Measurements from ENCODE around the gene PLCH2.

PLCH2 gene

DNA sequence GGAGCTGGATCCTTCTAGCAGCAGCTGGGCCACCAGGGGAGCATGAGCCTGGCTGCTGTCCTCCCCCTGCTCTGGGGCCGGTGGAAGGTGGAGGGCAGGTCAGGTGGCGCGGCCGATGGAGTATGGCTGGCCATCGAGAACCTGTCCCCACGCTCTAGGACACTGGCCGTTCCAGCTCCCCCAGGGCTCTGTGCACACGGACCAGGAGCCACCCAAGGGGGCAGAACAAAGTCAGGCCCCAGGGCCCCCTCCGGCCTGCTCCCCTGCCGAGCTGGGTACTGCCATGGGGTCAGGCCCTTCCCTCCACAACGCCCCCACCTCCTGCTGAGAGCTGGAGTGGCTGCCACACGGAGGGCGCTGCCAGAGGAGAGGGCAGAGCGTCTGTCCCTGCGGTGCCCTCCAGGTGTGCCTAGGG, 4.5 kb upstream of the PLCH2 start:
- no peaks in the 10 kb centered on the region for H3K36me3 ChIP-seq (ENCODE audit: control insufficient read depth, insufficient read depth, low read length, severe bottlenecking)
- no peak overlapping the region for H3K9ac ChIP-seq (ENCODE audit: low read length)
- no peaks in the 10 kb centered on the region for H3K9me3 ChIP-seq (ENCODE audit: control insufficient read depth, low read length)

DNA sequence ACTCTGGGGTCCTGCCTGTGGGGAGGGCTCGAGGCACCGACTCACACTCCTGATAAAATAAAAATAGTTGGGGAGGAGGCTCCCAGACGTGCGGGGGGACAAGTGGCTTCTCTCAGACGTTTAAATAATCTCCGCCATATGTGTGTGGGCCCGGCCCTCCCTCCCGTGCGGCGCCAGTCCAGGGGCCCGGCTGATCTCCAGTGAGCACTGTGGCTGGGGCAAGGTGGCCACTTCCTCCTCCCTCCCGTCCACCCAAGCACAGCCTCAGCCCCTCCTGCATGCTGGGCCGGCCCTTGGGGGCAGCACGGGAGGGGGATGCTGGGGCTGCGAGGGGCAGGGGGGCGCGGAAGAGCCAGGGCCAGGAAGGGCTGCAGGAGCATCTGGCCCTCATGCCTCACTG, 4.0 kb upstream of the PLCH2 start:
- Histone ChIP-seq H3K36me3 (ENCODE audit: control insufficient read depth, insufficient read depth, low read length, severe bottlenecking) (no peaks in the 10 kb centered on the region), H3K27me3 (replicated peaks; ENCODE audit: control insufficient read depth, insufficient read depth, low read length) (peaks cover 26% of the 10 kb centered on the region), H3K4me3 (ENCODE audit: low read length) (no peak overlapping the region), H3K9me3 (ENCODE audit: control insufficient read depth, low read length) (no peaks in the 10 kb centered on the region), H3K4me1 (ENCODE audit: control insufficient read depth, insufficient read depth, low read length) (peaks cover 7% of the 10 kb centered on the region), H3K9ac (ENCODE audit: low read length) (no peak overlapping the region)
- DNase-seq (ENCODE audit: low read depth), result no peak

More for the DNA sequence above, 4.5 kb upstream of the PLCH2 start:
- peaks cover 7% of the 10 kb centered on the region for H3K4me1 ChIP-seq (ENCODE audit: control insufficient read depth, insufficient read depth, low read length)
- H3K27me3 ChIP-seq (replicated peaks; ENCODE audit: control insufficient read depth, insufficient read depth, low read length), result peaks cover 30% of the 10 kb centered on the region
- DNase-seq (ENCODE audit: low read depth), result no peak
- no peak overlapping the region for H3K4me3 ChIP-seq (ENCODE audit: low read length)

DNA sequence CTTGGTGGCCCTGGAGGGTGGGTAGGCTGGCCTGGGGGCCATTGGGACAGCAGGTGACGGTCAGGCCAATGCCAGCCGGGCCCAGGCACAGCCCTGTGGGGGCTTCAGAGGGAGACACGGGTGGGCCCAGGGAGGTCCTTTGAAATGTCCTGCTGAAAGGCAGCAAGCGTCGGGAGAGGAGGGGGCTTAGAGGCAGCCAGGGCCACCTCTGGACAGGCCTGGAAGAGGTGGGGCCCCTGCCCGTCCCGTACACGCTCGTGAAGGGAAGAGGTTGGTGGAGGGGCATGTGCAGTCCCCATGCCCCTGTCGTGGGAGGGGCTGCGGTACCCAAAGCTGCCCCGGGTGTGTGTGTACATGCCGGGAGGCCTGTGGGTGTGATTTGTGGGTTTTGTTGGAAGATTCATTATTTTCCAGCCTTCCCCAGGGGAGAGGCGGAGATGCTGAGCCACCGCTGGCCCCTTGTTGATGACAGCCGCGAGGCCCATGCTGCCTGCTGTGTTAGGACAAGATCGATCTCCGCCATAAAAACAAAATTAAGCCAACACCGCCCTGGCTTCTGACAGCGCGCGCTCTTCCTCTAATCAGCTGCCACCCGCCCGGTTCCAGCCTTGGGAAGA, 3.4 kb upstream of the PLCH2 start:
- Histone ChIP-seq H3K9me3 (ENCODE audit: control insufficient read depth, low read length) (no peaks in the 10 kb centered on the region), H3K4me1 (ENCODE audit: control insufficient read depth, insufficient read depth, low read length) (peaks cover 7% of the 10 kb centered on the region), H3K9ac (ENCODE audit: low read length) (no peak overlapping the region), H3K27me3 (replicated peaks; ENCODE audit: control insufficient read depth, insufficient read depth, low read length) (peaks cover 26% of the 10 kb centered on the region), H3K4me3 (ENCODE audit: low read length) (no peak overlapping the region), H3K36me3 (ENCODE audit: control insufficient read depth, insufficient read depth, low read length, severe bottlenecking) (no peaks in the 10 kb centered on the region)
- no peak for DNase-seq (ENCODE audit: low read depth)

DNA sequence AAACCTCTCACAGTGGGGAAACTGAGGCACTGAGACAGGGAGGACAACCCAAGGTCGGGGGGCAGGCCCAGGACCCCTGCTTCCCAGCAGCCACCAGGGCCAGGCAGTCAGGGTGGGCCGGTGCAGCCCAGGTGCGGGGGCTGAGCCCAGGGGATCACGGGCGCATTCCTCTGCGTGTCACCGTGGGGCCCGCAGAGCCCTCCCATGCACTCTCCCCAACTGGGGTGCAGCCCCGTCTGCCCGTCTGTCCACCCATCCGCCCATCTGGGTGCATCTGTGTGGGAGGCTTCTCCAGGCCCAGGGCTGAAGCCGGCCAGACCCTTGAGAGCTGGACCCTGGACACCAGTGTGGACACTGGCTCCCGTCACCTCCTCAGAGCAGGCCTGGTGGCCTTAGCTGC, 2.9 kb upstream of the PLCH2 start:
- no peak for DNase-seq (ENCODE audit: low read depth)
- Histone ChIP-seq H3K4me1 (ENCODE audit: control insufficient read depth, insufficient read depth, low read length) (peaks cover 7% of the 10 kb centered on the region), H3K27me3 (replicated peaks; ENCODE audit: control insufficient read depth, insufficient read depth, low read length) (peaks cover 25% of the 10 kb centered on the region)

DNA sequence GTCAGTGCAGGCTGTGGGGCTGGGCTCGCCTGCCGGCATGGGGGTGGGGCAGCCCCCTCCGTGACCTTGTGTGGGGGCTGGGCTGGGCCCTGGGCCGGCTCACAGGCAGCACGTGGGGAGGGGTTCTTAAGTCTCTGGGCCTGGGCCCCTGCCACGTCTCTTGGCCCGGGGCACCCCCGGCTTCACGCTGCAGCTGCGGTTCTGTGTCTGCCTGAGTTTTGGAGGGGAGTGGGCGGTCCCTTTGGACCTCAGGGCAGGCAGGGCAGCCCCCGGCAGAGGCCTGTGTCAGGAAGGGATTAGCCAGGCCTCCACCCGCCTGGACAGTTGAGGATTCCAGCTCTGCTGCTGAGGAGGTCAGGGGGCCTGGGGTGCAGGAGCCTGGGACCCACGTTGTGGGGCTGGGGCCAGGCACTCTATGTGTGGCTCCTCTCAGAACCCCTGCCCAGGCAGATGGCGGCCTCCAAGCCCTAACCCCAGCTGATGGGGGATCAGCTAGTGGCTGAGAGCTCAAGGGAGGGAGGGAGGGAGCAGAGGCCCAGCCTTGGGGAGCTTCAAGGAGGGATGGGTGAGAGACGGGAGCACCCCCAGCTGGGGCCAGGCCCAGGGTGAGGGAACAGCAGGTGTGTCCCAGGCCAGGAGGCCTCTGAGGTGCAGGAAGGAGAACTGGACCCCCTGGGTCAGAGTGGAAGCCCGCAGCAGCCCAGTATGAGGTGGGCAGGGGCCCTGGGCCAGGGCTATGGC, 1.8 kb upstream of the PLCH2 start:
- Histone ChIP-seq H3K4me3 (ENCODE audit: low read length) (no peak overlapping the region), H3K4me1 (ENCODE audit: control insufficient read depth, insufficient read depth, low read length) (peaks cover 7% of the 10 kb centered on the region), H3K9ac (ENCODE audit: low read length) (no peak overlapping the region), H3K36me3 (ENCODE audit: control insufficient read depth, insufficient read depth, low read length, severe bottlenecking) (no peaks in the 10 kb centered on the region), H3K27me3 (replicated peaks; ENCODE audit: control insufficient read depth, insufficient read depth, low read length) (peaks cover 17% of the 10 kb centered on the region), H3K9me3 (ENCODE audit: control insufficient read depth, low read length) (no peaks in the 10 kb centered on the region)
- no peak for DNase-seq (ENCODE audit: low read depth)

More for the DNA sequence above, 2.9 kb upstream of the PLCH2 start:
- Histone ChIP-seq H3K36me3 (ENCODE audit: control insufficient read depth, insufficient read depth, low read length, severe bottlenecking) (no peaks in the 10 kb centered on the region), H3K9ac (ENCODE audit: low read length) (no peak overlapping the region), H3K4me3 (ENCODE audit: low read length) (no peak overlapping the region), H3K9me3 (ENCODE audit: control insufficient read depth, low read length) (no peaks in the 10 kb centered on the region)

DNA sequence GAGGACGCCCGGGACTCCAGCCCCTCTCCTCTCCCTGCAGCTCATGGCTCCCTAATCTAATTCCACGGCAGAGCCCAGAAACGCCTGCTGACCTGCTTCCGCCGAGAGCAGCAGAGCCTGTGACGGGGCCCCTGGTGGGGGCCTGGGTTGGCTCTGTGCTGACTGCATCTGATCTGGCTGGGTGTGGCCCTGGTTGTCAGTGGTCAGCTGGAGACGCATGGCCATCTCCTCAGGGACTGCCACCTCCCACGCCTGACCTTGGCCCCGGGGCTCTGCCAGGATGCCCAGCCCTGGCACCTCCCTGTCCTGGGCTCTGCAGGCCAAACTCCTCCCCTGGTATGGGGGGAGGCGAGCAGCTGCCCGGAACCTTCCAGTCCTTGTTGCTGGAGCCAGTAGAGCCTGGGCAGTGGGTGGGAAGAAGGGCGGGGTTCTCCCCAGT, 1.1 kb upstream of the PLCH2 start:
- no peak overlapping the region for H3K9ac ChIP-seq (ENCODE audit: low read length)
- peaks cover 7% of the 10 kb centered on the region for H3K4me1 ChIP-seq (ENCODE audit: control insufficient read depth, insufficient read depth, low read length)
- no peaks in the 10 kb centered on the region for H3K36me3 ChIP-seq (ENCODE audit: control insufficient read depth, insufficient read depth, low read length, severe bottlenecking)
- H3K4me3 ChIP-seq (ENCODE audit: low read length), result no peak overlapping the region
- DNase-seq (ENCODE audit: low read depth), result no peak
- H3K9me3 ChIP-seq (ENCODE audit: control insufficient read depth, low read length), result no peaks in the 10 kb centered on the region
- peaks cover 14% of the 10 kb centered on the region for H3K27me3 ChIP-seq (replicated peaks; ENCODE audit: control insufficient read depth, insufficient read depth, low read length)

DNA sequence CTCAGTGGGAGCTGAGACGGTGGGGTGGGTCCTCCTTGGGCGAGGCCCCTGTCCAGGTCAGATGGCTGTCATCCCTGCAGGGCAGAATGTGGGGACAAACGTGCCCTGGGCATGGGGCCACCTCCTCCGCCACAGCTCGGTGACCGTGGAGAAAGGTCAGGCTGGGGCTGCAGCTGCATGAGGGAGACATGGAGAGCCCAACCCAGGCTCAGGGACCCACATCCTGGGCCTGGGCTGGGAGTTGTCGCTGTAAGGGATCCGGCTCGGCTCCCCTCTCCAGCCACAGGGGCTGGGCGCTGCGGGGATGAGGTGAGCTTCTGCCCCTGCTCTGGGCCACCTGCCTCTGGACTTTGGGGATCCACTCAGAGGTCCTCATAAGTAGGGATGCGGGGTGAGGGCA, 518 bp upstream of the PLCH2 start:
- Histone ChIP-seq H3K9ac (ENCODE audit: low read length) (no peak overlapping the region), H3K36me3 (ENCODE audit: control insufficient read depth, insufficient read depth, low read length, severe bottlenecking) (no peaks in the 10 kb centered on the region), H3K9me3 (ENCODE audit: control insufficient read depth, low read length) (no peaks in the 10 kb centered on the region), H3K4me1 (ENCODE audit: control insufficient read depth, insufficient read depth, low read length) (peaks cover 7% of the 10 kb centered on the region), H3K4me3 (ENCODE audit: low read length) (no peak overlapping the region), H3K27me3 (replicated peaks; ENCODE audit: control insufficient read depth, insufficient read depth, low read length) (peaks cover 9% of the 10 kb centered on the region)
- DNase-seq (ENCODE audit: low read depth), result no peak

DNA sequence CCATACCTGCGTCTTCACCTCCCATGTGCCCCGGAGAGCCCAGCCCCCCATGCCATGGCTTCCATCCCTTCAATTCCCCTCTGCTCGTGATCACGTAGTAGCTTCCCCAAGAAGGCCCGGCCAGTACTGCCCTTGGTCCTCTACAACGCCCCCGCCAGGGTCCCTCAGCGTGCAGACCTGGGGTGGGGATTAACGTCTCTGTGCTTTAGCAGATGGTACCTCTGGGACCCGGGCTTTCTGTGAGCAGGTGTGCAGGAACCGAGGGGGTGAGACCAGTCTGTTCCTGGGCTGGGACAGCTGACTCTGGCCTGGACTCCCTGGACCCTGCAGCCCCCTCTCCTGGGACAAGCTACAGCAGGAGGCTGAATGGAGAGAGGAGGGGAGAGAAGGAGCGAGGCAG, 1.2 kb downstream of the PLCH2 start:
- H3K4me3 ChIP-seq (ENCODE audit: low read length), result no peak overlapping the region
- H3K4me1 ChIP-seq (ENCODE audit: control insufficient read depth, insufficient read depth, low read length), result peaks cover 7% of the 10 kb centered on the region
- H3K9ac ChIP-seq (ENCODE audit: low read length), result no peak overlapping the region
- no peaks in the 10 kb centered on the region for H3K9me3 ChIP-seq (ENCODE audit: control insufficient read depth, low read length)
- no peaks in the 10 kb centered on the region for H3K36me3 ChIP-seq (ENCODE audit: control insufficient read depth, insufficient read depth, low read length, severe bottlenecking)
- no peak for DNase-seq (ENCODE audit: low read depth)
- peaks cover 3% of the 10 kb centered on the region for H3K27me3 ChIP-seq (replicated peaks; ENCODE audit: control insufficient read depth, insufficient read depth, low read length)

DNA sequence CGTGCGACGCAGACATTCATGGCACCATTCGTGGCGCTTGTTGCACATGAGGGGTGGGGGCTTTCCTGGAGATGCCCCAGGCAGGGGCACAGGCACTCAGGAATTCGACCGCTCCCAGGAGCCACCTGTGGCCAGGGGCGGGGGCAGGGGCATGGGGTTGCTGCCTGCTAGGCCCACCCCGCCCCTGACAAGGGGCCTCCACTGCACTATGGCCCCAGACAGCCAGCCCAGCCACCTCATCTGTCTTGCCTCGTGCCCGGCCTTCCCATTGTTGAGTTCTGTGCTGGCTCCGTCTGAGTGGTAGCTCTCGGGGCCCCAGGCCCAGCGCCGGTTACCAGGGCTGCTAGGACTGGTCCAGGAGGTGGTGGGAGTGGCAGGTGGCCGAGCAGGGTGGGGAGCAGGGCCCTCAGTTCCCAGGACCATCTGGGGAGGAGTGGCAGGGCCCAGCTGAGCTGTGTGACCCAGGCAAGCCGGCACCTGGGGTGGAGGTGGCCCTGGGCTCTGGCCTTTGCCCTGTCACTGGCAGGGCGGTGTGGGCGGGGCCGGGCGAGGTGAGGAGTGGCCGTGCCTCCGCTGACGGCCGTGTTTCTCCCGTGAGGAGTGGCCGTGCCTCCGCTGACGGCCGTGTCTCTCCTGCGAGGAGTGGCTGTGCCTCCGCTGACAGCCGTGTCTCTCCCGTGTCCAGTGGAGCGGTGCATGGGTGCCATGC, 1.9 kb downstream of the PLCH2 start:
- no peak overlapping the region for H3K4me3 ChIP-seq (ENCODE audit: low read length)
- H3K9me3 ChIP-seq (ENCODE audit: control insufficient read depth, low read length), result no peaks in the 10 kb centered on the region
- peaks cover 3% of the 10 kb centered on the region for H3K27me3 ChIP-seq (replicated peaks; ENCODE audit: control insufficient read depth, insufficient read depth, low read length)
- DNase-seq (ENCODE audit: low read depth), result no peak
- no peak overlapping the region for H3K9ac ChIP-seq (ENCODE audit: low read length)
- no peaks in the 10 kb centered on the region for H3K36me3 ChIP-seq (ENCODE audit: control insufficient read depth, insufficient read depth, low read length, severe bottlenecking)
- H3K4me1 ChIP-seq (ENCODE audit: control insufficient read depth, insufficient read depth, low read length), result peaks cover 7% of the 10 kb centered on the region

DNA sequence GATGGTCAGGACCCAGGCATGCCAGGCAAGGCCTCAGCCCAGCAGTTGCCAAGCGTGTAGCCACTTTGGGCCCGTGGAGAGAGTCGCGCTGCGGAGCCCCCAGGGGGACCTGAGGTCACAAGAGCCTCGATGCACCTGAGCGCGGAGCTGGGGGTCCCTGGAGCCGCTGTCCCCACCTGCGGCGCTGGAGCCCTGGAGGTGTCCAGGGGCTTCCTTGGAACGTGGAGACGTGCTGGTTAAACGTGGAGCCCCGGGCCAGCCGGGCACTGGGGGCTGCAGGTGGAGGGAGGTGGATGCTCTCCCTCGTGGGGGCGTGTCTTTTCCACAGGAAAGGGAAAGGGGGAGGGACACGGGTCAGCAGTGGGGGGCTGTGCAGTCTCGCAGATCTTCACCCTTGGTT, 3.1 kb downstream of the PLCH2 start:
- Histone ChIP-seq H3K4me3 (ENCODE audit: low read length) (no peak overlapping the region), H3K36me3 (ENCODE audit: control insufficient read depth, insufficient read depth, low read length, severe bottlenecking) (no peaks in the 10 kb centered on the region), H3K27me3 (replicated peaks; ENCODE audit: control insufficient read depth, insufficient read depth, low read length) (peaks cover 3% of the 10 kb centered on the region), H3K9me3 (ENCODE audit: control insufficient read depth, low read length) (no peaks in the 10 kb centered on the region), H3K9ac (ENCODE audit: low read length) (no peak overlapping the region), H3K4me1 (ENCODE audit: control insufficient read depth, insufficient read depth, low read length) (peaks cover 7% of the 10 kb centered on the region)
- DNase-seq (ENCODE audit: low read depth), result no peak

DNA sequence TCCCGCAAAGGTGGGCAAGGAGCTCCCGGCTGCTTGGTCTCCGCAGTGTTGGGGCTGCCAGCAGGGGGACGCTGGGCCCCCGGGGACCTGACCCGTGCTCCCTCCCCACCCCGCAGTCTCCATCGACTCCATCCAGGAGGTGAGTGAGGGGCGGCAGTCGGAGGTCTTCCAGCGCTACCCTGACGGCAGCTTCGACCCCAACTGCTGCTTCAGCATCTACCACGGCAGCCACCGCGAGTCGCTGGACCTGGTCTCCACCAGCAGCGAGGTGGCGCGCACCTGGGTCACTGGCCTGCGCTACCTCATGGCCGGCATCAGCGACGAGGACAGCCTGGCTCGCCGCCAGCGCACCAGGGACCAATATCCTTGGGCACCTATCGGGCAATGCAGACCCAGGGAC, 3.5 kb downstream of the PLCH2 start:
- no peak for DNase-seq (ENCODE audit: low read depth)
- H3K27me3 ChIP-seq (replicated peaks; ENCODE audit: control insufficient read depth, insufficient read depth, low read length), result peaks cover 3% of the 10 kb centered on the region
- H3K9me3 ChIP-seq (ENCODE audit: control insufficient read depth, low read length), result no peaks in the 10 kb centered on the region
- peaks cover 6% of the 10 kb centered on the region for H3K4me1 ChIP-seq (ENCODE audit: control insufficient read depth, insufficient read depth, low read length)
- H3K4me3 ChIP-seq (ENCODE audit: low read length), result no peak overlapping the region
- no peak overlapping the region for H3K9ac ChIP-seq (ENCODE audit: low read length)
- no peaks in the 10 kb centered on the region for H3K36me3 ChIP-seq (ENCODE audit: control insufficient read depth, insufficient read depth, low read length, severe bottlenecking)

Measured in adipocyte (in vitro differentiated cells).